Activated naive CD4-positive, alpha-beta T cell treated with anti-CD3 and anti-CD28 coated beads, Interleukin-2, amount 10 ng/mL, durations not matched to agents 7 days and 5 days (primary cell): Measurements from ENCODE around the gene TMEFF2.

Source experiments
- CTCF ChIA-PET: fragments of 350-600 bp; sonication (Branson Sonifier 250); formaldehyde crosslinking; loops from one replicate; lab custom pipeline; 2021; ENCODE audit warnings: antibody characterized with exemption; lab: Charles Lee
- DNase-seq: peaks from one replicate; pipeline ENCODE4 v3.0.0-alpha.2; 2020
- H3K27ac Mint-ChIP-seq: one replicate; pipeline ENCODE4 v1.8.0; 2021; ENCODE audit warnings: mild to moderate bottlenecking, moderate library complexity, mixed read lengths
- H3K27me3 Mint-ChIP-seq: one replicate; pipeline ENCODE4 v1.8.0; 2021; ENCODE audit warnings: mild to moderate bottlenecking, mixed read lengths
- H3K36me3 Mint-ChIP-seq: one replicate; pipeline ENCODE4 v1.8.0; 2021; ENCODE audit warnings: mixed read lengths
- H3K4me1 Mint-ChIP-seq: one replicate; pipeline ENCODE4 v1.8.0; 2021; ENCODE audit warnings: mixed read lengths
- H3K4me3 Mint-ChIP-seq: one replicate; pipeline ENCODE4 v1.8.0; 2021; ENCODE audit warnings: mild to moderate bottlenecking, moderate library complexity, mixed read lengths
- H3K9me3 Mint-ChIP-seq: one replicate; pipeline ENCODE4 v1.8.0; 2021; ENCODE audit warnings: mixed read lengths

TMEFF2 gene

GRCh38 chr2:192159208-192159607 is 35.5 kb downstream of the TMEFF2 start:
- Mint-ChIP-seq H3K27me3 (no peaks in the 10 kb centered on the region), H3K4me1 (peaks cover 5% of the 10 kb centered on the region), H3K9me3 (no peaks in the 10 kb centered on the region), H3K36me3 (no peaks in the 10 kb centered on the region), H3K4me3 (no peak overlapping the region), H3K27ac (no peak overlapping the region)
- no peak for DNase-seq
- CTCF ChIA-PET = no interaction called here

GRCh38 chr2:192157776-192158175 is 37.0 kb downstream of the TMEFF2 start:
- no peak overlapping the region for H3K27ac Mint-ChIP-seq
- no peaks in the 10 kb centered on the region for H3K9me3 Mint-ChIP-seq
- peaks cover 5% of the 10 kb centered on the region for H3K4me1 Mint-ChIP-seq
- H3K27me3 Mint-ChIP-seq = no peaks in the 10 kb centered on the region
- CTCF ChIA-PET = no interaction called here
- DNase-seq = no peak
- no peak overlapping the region for H3K4me3 Mint-ChIP-seq
- H3K36me3 Mint-ChIP-seq = no peaks in the 10 kb centered on the region

GRCh38 chr2:192155511-192156118 is 39.1 kb downstream of the TMEFF2 start:
- Mint-ChIP-seq H3K4me1 (no peaks in the 10 kb centered on the region), H3K27ac (no peak overlapping the region), H3K36me3 (no peaks in the 10 kb centered on the region), H3K27me3 (no peaks in the 10 kb centered on the region), H3K9me3 (no peaks in the 10 kb centered on the region), H3K4me3 (no peak overlapping the region)
- CTCF ChIA-PET = interaction anchor here (1.2 kb wide), 1 partner anchor 589 kb away, joined by 4 read pairs; no protein-coding TSS in a partner anchor
- DNase-seq = no peak

- H3K9me3 Mint-ChIP-seq = no peaks in the 10 kb centered on the region
- no peak for DNase-seq
- no peaks in the 10 kb centered on the region for H3K36me3 Mint-ChIP-seq
- H3K27me3 Mint-ChIP-seq = no peaks in the 10 kb centered on the region
- H3K4me3 Mint-ChIP-seq = no peak overlapping the region
- CTCF ChIA-PET = interaction anchor here (2.0 kb wide), 1 partner anchor 9 kb away, joined by 8 read pairs; no protein-coding TSS in a partner anchor
- H3K27ac Mint-ChIP-seq = no peak overlapping the region
- no peaks in the 10 kb centered on the region for H3K4me1 Mint-ChIP-seq
These were observed 41.2 kb downstream of the TMEFF2 start for GRCh38 chr2:192153561-192153960.

GRCh38 chr2:192151853-192152252 is 42.9 kb downstream of the TMEFF2 start:
- Mint-ChIP-seq H3K9me3 (no peaks in the 10 kb centered on the region), H3K36me3 (no peaks in the 10 kb centered on the region), H3K27me3 (no peaks in the 10 kb centered on the region), H3K4me1 (no peaks in the 10 kb centered on the region), H3K27ac (no peak overlapping the region), H3K4me3 (no peak overlapping the region)
- no peak for DNase-seq
- CTCF ChIA-PET = interaction anchor here (0.9 kb wide), 1 partner anchor 11 kb away, joined by 4 read pairs; no protein-coding TSS in a partner anchor

GRCh38 chr2:192150166-192150565 is 44.6 kb downstream of the TMEFF2 start:
- Mint-ChIP-seq H3K4me3 (no peak overlapping the region), H3K36me3 (no peaks in the 10 kb centered on the region), H3K4me1 (no peaks in the 10 kb centered on the region), H3K9me3 (no peaks in the 10 kb centered on the region), H3K27me3 (no peaks in the 10 kb centered on the region), H3K27ac (no peak overlapping the region)
- CTCF ChIA-PET = no interaction called here
- no peak for DNase-seq

- no peak for DNase-seq
- no peaks in the 10 kb centered on the region for H3K27me3 Mint-ChIP-seq
- H3K27ac Mint-ChIP-seq = no peak overlapping the region
- CTCF ChIA-PET = interaction anchor here (0.8 to 1.2 kb wide), 3 partner anchors 13 to 582 kb away, joined by 3 read pairs; no protein-coding TSS in a partner anchor
- H3K36me3 Mint-ChIP-seq = no peaks in the 10 kb centered on the region
- no peaks in the 10 kb centered on the region for H3K9me3 Mint-ChIP-seq
- no peaks in the 10 kb centered on the region for H3K4me1 Mint-ChIP-seq
- H3K4me3 Mint-ChIP-seq = no peak overlapping the region
These were observed 46.0 kb downstream of the TMEFF2 start for GRCh38 chr2:192148620-192149321.

GRCh38 chr2:192148241-192148619 is 46.5 kb downstream of the TMEFF2 start:
- no peak overlapping the region for H3K4me3 Mint-ChIP-seq
- CTCF ChIA-PET = interaction anchor here (1.1 to 2.4 kb wide), 2 partner anchors 14 to 581 kb away, joined by 3 to 6 read pairs; no protein-coding TSS in a partner anchor
- no peak overlapping the region for H3K27ac Mint-ChIP-seq
- no peaks in the 10 kb centered on the region for H3K9me3 Mint-ChIP-seq
- H3K27me3 Mint-ChIP-seq = no peaks in the 10 kb centered on the region
- H3K36me3 Mint-ChIP-seq = no peaks in the 10 kb centered on the region
- no peak for DNase-seq
- H3K4me1 Mint-ChIP-seq = no peaks in the 10 kb centered on the region

GRCh38 chr2:192146069-192147015 is 48.4 kb downstream of the TMEFF2 start:
- CTCF ChIA-PET = interaction anchor here (0.6 to 2.4 kb wide), 2 partner anchors 16 to 770 kb away, joined by 3 to 6 read pairs; no protein-coding TSS in a partner anchor
- Mint-ChIP-seq H3K9me3 (no peaks in the 10 kb centered on the region), H3K27me3 (no peaks in the 10 kb centered on the region), H3K4me1 (no peaks in the 10 kb centered on the region), H3K27ac (no peak overlapping the region), H3K36me3 (no peaks in the 10 kb centered on the region), H3K4me3 (no peak overlapping the region)
- DNase-seq = no peak

GRCh38 chr2:192145496-192145895 is 49.2 kb downstream of the TMEFF2 start:
- DNase-seq = no peak
- Mint-ChIP-seq H3K4me3 (no peak overlapping the region), H3K27ac (no peak overlapping the region), H3K27me3 (no peaks in the 10 kb centered on the region), H3K36me3 (no peaks in the 10 kb centered on the region), H3K9me3 (no peaks in the 10 kb centered on the region), H3K4me1 (no peaks in the 10 kb centered on the region)
- CTCF ChIA-PET = no interaction called here

GRCh38 chr2:192140236-192140839 is 54.4 kb downstream of the TMEFF2 start:
- H3K36me3 Mint-ChIP-seq = no peaks in the 10 kb centered on the region
- H3K4me1 Mint-ChIP-seq = no peaks in the 10 kb centered on the region
- no peaks in the 10 kb centered on the region for H3K27me3 Mint-ChIP-seq
- no peak overlapping the region for H3K4me3 Mint-ChIP-seq
- H3K9me3 Mint-ChIP-seq = no peaks in the 10 kb centered on the region
- DNase-seq = no peak
- H3K27ac Mint-ChIP-seq = no peak overlapping the region
- CTCF ChIA-PET = interaction anchor here (1.0 to 1.8 kb wide), 2 partner anchors 22 to 328 kb away, joined by 3 to 7 read pairs; no protein-coding TSS in a partner anchor

- H3K4me1 Mint-ChIP-seq = no peaks in the 10 kb centered on the region
- no peak overlapping the region for H3K4me3 Mint-ChIP-seq
- CTCF ChIA-PET = interaction anchor here (1.0 to 1.8 kb wide), 2 partner anchors 23 to 327 kb away, joined by 3 to 7 read pairs; no protein-coding TSS in a partner anchor
- H3K27ac Mint-ChIP-seq = no peak overlapping the region
- H3K9me3 Mint-ChIP-seq = no peaks in the 10 kb centered on the region
- DNase-seq = no peak
- no peaks in the 10 kb centered on the region for H3K27me3 Mint-ChIP-seq
- H3K36me3 Mint-ChIP-seq = no peaks in the 10 kb centered on the region
These were observed 54.9 kb downstream of the TMEFF2 start for GRCh38 chr2:192139813-192140212.

GRCh38 chr2:192137451-192137850 is 57.3 kb downstream of the TMEFF2 start:
- CTCF ChIA-PET = no interaction called here
- Mint-ChIP-seq H3K4me1 (no peaks in the 10 kb centered on the region), H3K27ac (no peak overlapping the region), H3K9me3 (no peaks in the 10 kb centered on the region), H3K36me3 (no peaks in the 10 kb centered on the region), H3K4me3 (no peak overlapping the region), H3K27me3 (no peaks in the 10 kb centered on the region)
- DNase-seq = no peak
